HG03571 (cell line): ENCODE results near the gene PDE4D.
"Not testable (repeated sequence)": the region's sequence is repeated elsewhere in the genome, so short reads cannot be mapped to it uniquely, and the experiment has no call there.

Source experiments
- ATAC-seq: cut with Tn5 transposase; IDR thresholded peaks from one replicate; pipeline ENCODE4 v1.9.1; 2021; ENCODE audit not compliant: unreplicated experiment

PDE4D gene

GRCh38 chr5:59711310-59711709, 182.2 kb downstream of the PDE4D start:
- ATAC-seq = no peak

DNA sequence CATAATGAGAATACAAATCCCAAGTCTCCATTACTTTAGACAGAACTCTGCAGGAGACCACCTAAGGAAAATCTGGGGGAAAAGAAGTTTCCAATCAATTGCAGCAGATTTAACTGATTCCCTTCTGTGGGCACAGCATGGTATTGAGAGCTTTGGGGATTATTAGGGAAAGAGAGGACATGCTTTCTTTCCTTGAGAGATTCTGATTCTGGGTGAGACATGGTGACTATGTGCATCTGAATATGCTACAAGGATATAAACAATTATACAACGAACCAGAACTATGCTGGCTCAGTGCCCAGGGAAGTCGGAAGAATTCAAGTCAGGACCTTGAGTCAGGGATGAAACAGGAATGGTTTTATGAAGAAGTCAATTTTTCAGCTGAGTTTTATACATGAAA, 183.7 kb downstream of the PDE4D start:
- ATAC-seq = no peak

GRCh38 chr5:59709346-59709821, 184.1 kb downstream of the PDE4D start:
- no peak for ATAC-seq

DNA sequence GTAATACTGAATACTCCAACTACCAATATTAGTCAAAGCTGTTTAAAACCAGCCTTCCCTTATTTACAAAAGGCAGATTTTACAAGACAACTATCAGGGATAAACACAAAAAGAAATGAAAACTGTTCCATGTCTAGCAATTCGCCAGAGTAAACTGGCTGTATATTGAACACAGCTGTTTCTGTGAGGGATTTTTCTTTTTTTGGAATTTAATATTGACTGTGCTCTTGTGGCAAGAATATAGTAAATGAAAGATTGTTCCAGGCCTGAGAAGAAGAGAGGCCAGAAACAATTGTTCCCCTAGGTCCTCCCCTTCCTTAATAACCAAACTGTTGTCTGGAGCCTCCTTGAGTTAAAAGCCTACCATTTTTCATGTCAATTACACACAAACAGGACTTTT, 188.6 kb downstream of the PDE4D start:
- ATAC-seq = no peak

DNA sequence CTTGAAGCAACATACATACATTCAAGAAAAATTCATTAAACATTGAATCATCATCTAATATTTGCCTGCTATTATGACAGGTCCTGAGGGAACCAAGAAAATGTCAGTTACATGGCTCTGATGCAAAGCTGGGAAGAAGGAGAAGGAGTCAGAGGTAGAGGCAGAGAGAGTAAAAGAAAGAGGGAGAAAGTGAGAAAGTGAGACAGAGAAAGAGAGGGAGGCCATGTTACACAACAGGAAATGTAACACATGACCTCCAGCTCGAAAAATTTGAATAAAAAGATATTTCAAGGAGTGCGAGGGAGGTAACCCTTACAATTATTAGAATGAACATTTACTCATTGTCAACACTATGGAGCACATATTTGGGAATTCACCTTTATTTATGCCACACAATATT, 189.7 kb downstream of the PDE4D start:
- ATAC-seq = no peak

- no peak for ATAC-seq
These were observed 195.0 kb downstream of the PDE4D start for GRCh38 chr5:59698207-59699178.

DNA sequence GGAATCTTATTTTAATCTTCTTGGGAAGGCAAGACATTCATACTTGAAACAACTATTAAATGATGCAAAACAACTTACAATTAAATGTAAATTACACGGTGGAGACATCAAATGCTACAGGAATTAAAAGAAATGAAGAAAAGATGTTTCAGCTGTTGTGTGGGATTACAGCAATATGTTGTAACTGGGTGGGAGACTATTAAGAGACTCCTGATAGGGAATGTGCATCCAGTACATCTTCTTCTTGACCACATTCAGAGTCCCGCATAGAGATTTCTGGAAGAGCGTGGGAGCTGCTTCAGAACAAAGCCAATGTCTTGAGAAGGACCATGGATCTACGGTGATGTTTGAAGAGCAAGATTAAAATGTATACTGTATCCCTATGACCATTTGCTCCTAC, 199.1 kb downstream of the PDE4D start:
- ATAC-seq = no peak

DNA sequence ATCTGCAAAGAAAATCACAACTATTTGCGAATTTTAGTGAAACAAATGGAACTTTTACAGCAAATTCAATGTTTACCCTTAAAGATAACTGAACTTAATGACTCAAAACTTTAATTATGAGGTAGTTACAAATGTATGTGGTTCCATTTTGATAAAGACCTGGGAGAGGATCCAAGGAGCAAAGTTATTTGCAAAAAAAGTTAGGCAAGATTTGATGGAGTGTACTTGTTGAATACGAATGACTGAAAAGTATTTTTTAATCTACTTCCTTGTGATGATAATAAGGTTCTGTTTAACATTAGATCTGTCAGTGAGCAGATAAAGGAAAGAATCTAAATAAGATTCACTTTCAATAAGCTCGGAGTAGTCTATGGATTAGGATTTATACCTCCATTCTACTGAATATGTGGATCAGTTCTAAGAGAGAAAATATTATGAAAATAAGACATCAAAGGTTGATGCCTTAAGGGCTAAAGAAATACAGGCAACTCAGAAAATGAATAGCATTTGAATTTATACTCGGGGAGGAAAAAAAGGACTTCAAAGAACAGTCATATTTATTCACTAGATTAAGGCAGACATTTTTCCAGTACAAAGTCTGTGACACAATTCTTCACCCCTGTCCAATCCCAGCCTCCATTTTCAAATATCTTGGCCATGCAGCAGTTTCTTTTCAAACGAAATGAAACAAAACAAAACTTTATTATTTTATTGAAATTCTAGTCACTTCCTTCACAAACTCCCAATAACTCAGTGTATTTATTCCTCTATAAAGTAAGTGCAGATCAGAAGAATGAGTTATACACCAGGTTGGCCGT, 199.8 kb downstream of the PDE4D start:
- no peak for ATAC-seq

DNA sequence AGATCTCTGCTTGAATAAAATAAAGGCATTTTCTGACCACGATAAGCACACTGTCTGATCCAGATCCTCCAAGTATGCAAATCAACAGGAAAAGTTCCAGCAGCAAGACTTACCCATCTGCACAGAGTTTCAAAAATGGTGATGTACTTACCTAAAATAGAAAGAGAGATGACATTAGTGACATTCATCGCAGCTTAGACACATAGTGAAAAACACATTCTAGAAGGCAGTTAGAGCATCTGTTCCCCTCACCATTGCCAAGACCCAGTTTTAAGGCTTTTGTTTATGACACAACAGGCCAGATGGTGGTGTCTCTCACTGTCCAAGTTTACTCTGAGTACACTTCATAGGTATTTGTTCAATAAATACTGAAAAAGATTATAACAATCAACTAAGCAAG, 207.7 kb downstream of the PDE4D start:
- ATAC-seq = no peak

- no peak for ATAC-seq
These were observed 208.4 kb downstream of the PDE4D start for GRCh38 chr5:59685191-59685530.

- peak; percentile 76 for ATAC-seq
These were observed 208.9 kb downstream of the PDE4D start for GRCh38 chr5:59684388-59685190.

- no peak for ATAC-seq
These were observed 210.2 kb downstream of the PDE4D start for GRCh38 chr5:59683311-59683710.

DNA sequence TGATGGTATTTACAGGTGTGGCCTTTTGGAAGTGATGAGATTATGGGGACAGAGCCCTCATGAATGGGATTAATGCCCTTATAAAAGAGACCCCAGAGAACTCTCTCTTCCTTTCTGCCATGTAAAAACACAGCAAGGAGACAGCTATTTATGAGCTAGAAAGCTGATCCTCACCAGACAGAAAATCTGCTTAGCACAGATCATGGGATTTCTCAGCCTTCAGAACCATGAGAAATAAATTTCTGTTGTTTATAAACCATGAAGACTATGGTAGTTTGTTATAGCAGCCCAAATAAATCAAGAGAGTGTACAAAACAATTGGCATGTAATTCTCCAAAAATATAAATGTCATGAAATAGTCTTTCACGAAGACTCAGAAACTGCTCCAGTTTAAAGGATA, 211.0 kb downstream of the PDE4D start:
- ATAC-seq = no peak

- ATAC-seq = no peak
These were observed 214.6 kb downstream of the PDE4D start for GRCh38 chr5:59678943-59679342.

DNA sequence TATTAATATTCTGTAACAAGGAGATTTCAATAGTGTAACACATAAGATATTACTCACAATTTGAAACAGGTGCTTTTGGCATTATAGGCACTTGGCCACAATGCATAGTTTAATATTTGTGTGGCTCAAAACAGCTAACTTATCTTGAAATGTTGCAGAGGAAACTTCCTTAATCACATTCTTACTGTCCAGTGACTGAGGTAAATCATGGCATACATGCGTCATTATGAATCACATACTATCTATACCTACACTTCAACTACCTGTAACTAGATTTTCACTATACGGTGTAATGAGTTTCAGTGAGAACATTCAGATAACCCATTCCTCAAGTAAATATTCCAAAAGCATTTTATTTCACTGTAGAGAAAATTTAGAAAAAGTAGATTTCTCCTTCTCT, 218.8 kb downstream of the PDE4D start:
- no peak for ATAC-seq

- no peak for ATAC-seq
These were observed 220.0 kb downstream of the PDE4D start for GRCh38 chr5:59673438-59674058.

- ATAC-seq = no peak
These were observed 227.0 kb downstream of the PDE4D start for GRCh38 chr5:59666440-59667068.

DNA sequence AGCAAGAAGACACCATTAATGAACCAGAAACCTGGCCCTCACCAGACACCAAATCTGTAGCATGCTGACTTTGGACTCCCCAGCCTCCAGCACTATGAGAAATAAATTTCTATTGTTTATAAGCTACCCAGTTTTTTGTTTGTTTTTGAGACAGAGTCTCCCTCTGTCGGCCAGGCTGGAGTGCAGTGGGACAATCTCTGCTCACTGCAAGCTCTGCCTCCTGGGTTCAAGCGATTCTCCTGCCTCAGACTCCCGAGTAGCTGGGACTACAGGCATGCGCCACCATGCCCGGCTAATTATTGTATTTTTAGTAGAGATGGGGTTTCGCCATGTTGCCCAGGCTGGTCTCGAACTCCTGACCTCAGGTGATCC, 227.7 kb downstream of the PDE4D start:
- not testable (repeated sequence) for ATAC-seq

DNA sequence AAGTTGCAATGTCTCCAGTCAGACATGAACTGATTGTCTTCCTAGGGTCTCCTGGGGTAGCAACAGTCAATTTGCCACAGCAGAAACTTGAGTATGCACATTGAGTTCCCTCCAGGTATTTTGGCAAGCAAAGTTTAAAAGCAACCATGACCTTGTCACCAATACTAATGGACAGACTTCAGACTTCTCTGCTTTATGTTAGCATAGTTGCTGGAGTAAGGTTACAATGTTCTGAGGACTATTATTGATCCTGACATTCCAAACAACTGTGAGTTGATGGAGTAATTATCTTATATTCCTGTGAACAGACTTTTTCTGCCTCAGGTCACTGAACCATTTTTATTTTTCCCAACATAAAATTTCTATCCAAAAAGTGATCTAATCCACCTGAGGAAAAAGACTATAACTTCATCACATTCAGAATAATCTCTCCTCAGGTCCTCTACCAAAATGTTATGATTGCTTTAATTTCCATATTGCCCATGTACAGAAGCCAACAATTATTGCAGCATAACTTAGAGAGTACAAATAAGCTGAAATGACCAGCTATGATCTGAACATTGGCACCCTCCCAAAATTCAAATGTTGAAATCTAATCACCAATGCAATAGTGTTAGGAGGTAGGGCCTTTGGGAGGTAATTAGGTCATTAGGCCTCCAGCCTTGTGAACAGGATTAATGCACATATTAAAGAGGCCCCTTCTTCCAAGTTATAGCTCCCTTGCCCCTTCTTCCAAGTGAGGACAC, 228.3 kb downstream of the PDE4D start:
- no peak for ATAC-seq
